Mucosa of rectum (tissue), 2 donors: ENCODE results near the gene KLRF2.

ENCODE experiments used
- H3K27ac ChIP-seq, 2 donors: one replicate each; pipeline ENCODE4 v1.7.0; 2013; ENCODE audit warnings: inconsistent platforms in 2 of 2, low read depth in 2 of 2, low read length in 2 of 2
- H3K27me3 ChIP-seq, 2 donors: one replicate each; pipeline ENCODE4 v1.7.0; 2013; ENCODE audit warnings: low read length in 2 of 2; ENCODE audit not compliant: control insufficient read depth in 2 of 2, insufficient read depth in 2 of 2
- H3K36me3 ChIP-seq, 2 donors: one replicate each; pipeline ENCODE4 v1.7.0; 2013; ENCODE audit warnings: low read length in 2 of 2; ENCODE audit not compliant: control insufficient read depth in 2 of 2, insufficient read depth in 2 of 2
- H3K4me1 ChIP-seq, 2 donors: one replicate each; pipeline ENCODE4 v1.7.0; 2013; ENCODE audit warnings: low read length in 2 of 2, mild to moderate bottlenecking in 1 of 2; ENCODE audit not compliant: control insufficient read depth in 2 of 2, insufficient read depth in 2 of 2
- H3K4me3 ChIP-seq, 2 donors: one replicate each; pipeline ENCODE4 v1.7.0; 2013; ENCODE audit warnings: low read length in 2 of 2
- H3K9ac ChIP-seq, 2 donors: one replicate each; pipeline ENCODE4 v1.7.0; 2013; ENCODE audit warnings: low read length in 2 of 2, low read depth in 1 of 2, mild to moderate bottlenecking in 1 of 2
- H3K9me3 ChIP-seq, 2 donors: one replicate each; pipeline ENCODE4 v1.7.0; 2013; ENCODE audit warnings: low read length in 2 of 2; ENCODE audit not compliant: control insufficient read depth in 2 of 2
- donor health status: healthy.
- donor health status: Normal muscosa, but diverticular disease.

KLRF2 gene

DNA sequence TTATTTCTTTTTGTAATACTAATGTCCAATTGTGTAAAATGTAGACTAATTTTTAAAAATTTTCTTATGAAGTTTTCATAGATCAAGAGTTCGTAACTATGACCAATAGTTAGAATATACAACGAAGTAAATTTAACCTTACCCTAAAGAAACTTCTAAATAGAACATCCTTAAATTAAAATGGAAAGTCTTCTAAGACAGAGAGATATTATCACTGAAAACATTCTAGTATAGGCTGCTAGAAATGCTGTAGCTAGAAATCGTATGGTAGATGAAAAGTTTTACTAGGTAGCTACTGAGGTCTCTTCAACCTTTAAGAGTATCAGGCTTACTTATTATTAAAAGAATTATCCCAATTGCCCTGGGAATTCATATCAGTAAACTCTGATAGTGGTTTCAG, 50.0 kb downstream of the KLRF2 start:
- no peak overlapping the region for H3K9ac ChIP-seq
- no peak overlapping the region for H3K27ac ChIP-seq
- no peak overlapping the region for H3K4me3 ChIP-seq
- H3K4me1 ChIP-seq = peaks cover 0 to 3% of the 10 kb centered on the region in 2 donors
- H3K27me3 ChIP-seq = no peaks in the 10 kb centered on the region
- no peaks in the 10 kb centered on the region for H3K9me3 ChIP-seq
- no peaks in the 10 kb centered on the region for H3K36me3 ChIP-seq

- no peak within 1 kb of the TSS for H3K27ac ChIP-seq
Observed at GRCh38 chr12:9932270-9932669, 51.0 kb downstream of the KLRF2 start, which contains the start of gene CLEC2A. CLEC2A (minus strand) TSS chr12:9932370; CDS start chr12:9932329, 41 bp downstream.

GRCh38 chr12:9933958-9934357, 52.7 kb downstream of the KLRF2 start:
- no peaks in the 10 kb centered on the region for H3K9me3 ChIP-seq
- no peak overlapping the region for H3K9ac ChIP-seq
- no peak overlapping the region for H3K4me3 ChIP-seq
- peaks cover 0 to 3% of the 10 kb centered on the region in 2 donors for H3K4me1 ChIP-seq
- H3K27me3 ChIP-seq = no peaks in the 10 kb centered on the region
- H3K27ac ChIP-seq = no peak overlapping the region
- no peaks in the 10 kb centered on the region for H3K36me3 ChIP-seq

More at GRCh38 chr12:9932270-9932669, 51.0 kb downstream of the KLRF2 start, which contains the start of gene CLEC2A:
- Histone ChIP-seq H3K9me3 (no peaks in the 10 kb centered on the region), H3K9ac (no peak within 1 kb of the TSS), H3K36me3 (no peaks in the 10 kb centered on the region), H3K27me3 (no peaks in the 10 kb centered on the region), H3K4me3 (no peak within 1 kb of the TSS), H3K4me1 (peaks cover 0 to 3% of the 10 kb centered on the region in 2 donors)

GRCh38 chr12:9935026-9935425, 53.7 kb downstream of the KLRF2 start:
- Histone ChIP-seq H3K4me3 (no peak overlapping the region), H3K27me3 (no peaks in the 10 kb centered on the region), H3K9ac (no peak overlapping the region), H3K27ac (no peak overlapping the region), H3K9me3 (no peaks in the 10 kb centered on the region), H3K36me3 (no peaks in the 10 kb centered on the region), H3K4me1 (peaks cover 0 to 3% of the 10 kb centered on the region in 2 donors)

GRCh38 chr12:9936591-9936990, 55.3 kb downstream of the KLRF2 start:
- Histone ChIP-seq H3K4me1 (peaks cover 0 to 3% of the 10 kb centered on the region in 2 donors), H3K9me3 (no peaks in the 10 kb centered on the region), H3K27ac (no peak overlapping the region), H3K4me3 (no peak overlapping the region), H3K9ac (no peak overlapping the region), H3K27me3 (no peaks in the 10 kb centered on the region), H3K36me3 (no peaks in the 10 kb centered on the region)

DNA sequence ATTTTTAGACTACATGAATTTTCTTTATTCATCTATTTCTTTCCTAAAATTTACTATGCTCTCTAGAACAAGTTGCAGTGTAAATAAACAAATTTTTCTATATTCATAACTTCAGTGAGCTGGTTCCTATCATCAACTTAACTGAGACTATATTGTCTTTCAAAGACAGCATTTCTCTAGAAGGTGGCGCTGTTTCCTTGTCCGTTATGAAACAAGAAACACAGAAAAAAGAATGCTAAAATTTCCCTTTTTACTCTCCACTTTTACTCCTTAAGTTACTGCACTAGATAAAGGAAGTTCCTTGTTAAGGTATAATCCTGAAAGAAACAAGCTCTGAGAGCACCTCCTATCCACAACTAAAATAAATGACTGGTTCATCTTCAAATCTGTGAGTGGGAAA, 59.1 kb downstream of the KLRF2 start:
- no peak overlapping the region for H3K4me3 ChIP-seq
- H3K9ac ChIP-seq = no peak overlapping the region
- H3K27me3 ChIP-seq = peaks cover 0 to 3% of the 10 kb centered on the region in 2 donors
- H3K9me3 ChIP-seq = no peaks in the 10 kb centered on the region
- no peaks in the 10 kb centered on the region for H3K4me1 ChIP-seq
- H3K36me3 ChIP-seq = no peaks in the 10 kb centered on the region
- H3K27ac ChIP-seq = no peak overlapping the region

DNA sequence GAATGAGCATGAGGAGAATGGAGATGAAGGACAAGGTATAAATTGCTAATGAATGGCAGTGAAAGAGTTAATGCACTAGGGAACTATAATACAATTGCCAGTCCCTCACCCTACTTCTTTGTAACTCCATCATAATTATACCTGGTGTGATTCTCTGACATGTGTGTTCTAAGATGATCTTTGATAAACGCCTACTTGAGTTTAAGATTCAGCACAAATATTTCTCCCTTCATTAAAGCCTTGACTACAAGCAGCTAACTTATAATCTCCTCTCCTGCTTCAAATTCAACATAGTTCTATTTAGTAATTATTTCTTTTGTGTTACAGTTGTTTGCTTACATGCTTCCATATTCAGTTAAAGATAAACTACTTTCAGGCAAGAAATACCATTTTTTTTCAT, 60.5 kb downstream of the KLRF2 start:
- Histone ChIP-seq H3K36me3 (no peaks in the 10 kb centered on the region), H3K27ac (no peak overlapping the region), H3K27me3 (peaks cover 0 to 3% of the 10 kb centered on the region in 2 donors), H3K9me3 (no peaks in the 10 kb centered on the region), H3K4me1 (no peaks in the 10 kb centered on the region), H3K9ac (no peak overlapping the region), H3K4me3 (no peak overlapping the region)

DNA sequence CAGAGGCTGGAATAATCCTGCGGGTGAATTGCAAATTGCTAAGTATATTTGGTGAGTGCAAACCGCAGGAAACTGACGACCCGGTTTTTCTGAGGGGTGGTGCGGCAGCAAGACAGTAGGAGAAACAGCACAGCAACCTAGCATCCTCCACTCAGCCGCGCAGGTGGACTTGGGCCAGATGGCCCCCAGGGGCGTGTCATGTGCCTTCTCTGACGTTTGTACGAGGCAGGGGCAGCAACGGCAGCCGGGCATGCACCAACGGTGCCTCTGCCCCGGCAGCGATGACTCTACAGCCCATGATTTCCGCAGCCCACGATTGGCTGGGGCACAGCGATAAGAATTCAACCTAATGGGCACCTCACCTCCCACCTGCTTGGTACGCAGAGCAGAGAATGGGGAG, 62.0 kb downstream of the KLRF2 start:
- Histone ChIP-seq H3K27me3 (peaks cover 0 to 3% of the 10 kb centered on the region in 2 donors), H3K9ac (no peak overlapping the region), H3K36me3 (no peaks in the 10 kb centered on the region), H3K4me3 (no peak overlapping the region), H3K27ac (no peak overlapping the region), H3K9me3 (no peaks in the 10 kb centered on the region), H3K4me1 (no peaks in the 10 kb centered on the region)

GRCh38 chr12:9944391-9944790, 63.1 kb downstream of the KLRF2 start:
- Histone ChIP-seq H3K9me3 (no peaks in the 10 kb centered on the region), H3K4me1 (no peaks in the 10 kb centered on the region), H3K36me3 (no peaks in the 10 kb centered on the region), H3K27ac (no peak overlapping the region), H3K4me3 (no peak overlapping the region), H3K27me3 (peaks cover 0 to 3% of the 10 kb centered on the region in 2 donors), H3K9ac (no peak overlapping the region)
